HG03571 (cell line): ENCODE results near the gene BARX1.
"Not testable (repeated sequence)": the region's sequence is repeated elsewhere in the genome, so short reads cannot be mapped to it uniquely, and the experiment has no call there.

Experiments used
- ATAC-seq: cut with Tn5 transposase; IDR thresholded peaks from one replicate; pipeline ENCODE4 v1.9.1; 2021; ENCODE audit not compliant: unreplicated experiment

BARX1 gene

GRCh38 chr9:93955111-93955980, at the start of gene BARX1:
BARX1 (minus strand) TSS chr9:93955355; CDS start chr9:93955146, 209 bp downstream.
- ATAC-seq, result no peak

- ATAC-seq, result no peak
Observed at GRCh38 chr9:94002316-94003140, 47.4 kb upstream of the BARX1 start.

- no peak for ATAC-seq
Observed at GRCh38 chr9:93996863-93997262, 41.7 kb upstream of the BARX1 start.

GRCh38 chr9:93996367-93996766, 41.2 kb upstream of the BARX1 start:
- ATAC-seq, result no peak

GRCh38 chr9:93994545-93994944, 39.4 kb upstream of the BARX1 start:
- ATAC-seq, result no peak

GRCh38 chr9:93994132-93994531, 39.0 kb upstream of the BARX1 start:
- ATAC-seq, result no peak

- no peak for ATAC-seq
Observed at GRCh38 chr9:93992830-93993229, 37.7 kb upstream of the BARX1 start.

- no peak for ATAC-seq
Observed at GRCh38 chr9:93990448-93990847, 35.3 kb upstream of the BARX1 start.

GRCh38 chr9:93988056-93988455, 32.9 kb upstream of the BARX1 start:
- ATAC-seq, result no peak

- no peak for ATAC-seq
Observed at GRCh38 chr9:93984860-93985259, 29.7 kb upstream of the BARX1 start.

GRCh38 chr9:93983875-93984274, 28.7 kb upstream of the BARX1 start:
- no peak for ATAC-seq

- ATAC-seq, result no peak
Observed at GRCh38 chr9:93979721-93980120, 24.6 kb upstream of the BARX1 start.

- no peak for ATAC-seq
Observed at GRCh38 chr9:93978551-93978950, 23.4 kb upstream of the BARX1 start.

GRCh38 chr9:93976973-93977372, 21.8 kb upstream of the BARX1 start:
- ATAC-seq, result no peak

- ATAC-seq, result no peak
Observed at GRCh38 chr9:93976081-93976480, 20.9 kb upstream of the BARX1 start.

GRCh38 chr9:93975262-93975661, 20.1 kb upstream of the BARX1 start:
- ATAC-seq, result no peak

- ATAC-seq, result no peak
Observed at GRCh38 chr9:93974151-93974550, 19.0 kb upstream of the BARX1 start.

- not testable (repeated sequence) for ATAC-seq
Observed at GRCh38 chr9:93972655-93973054, 17.5 kb upstream of the BARX1 start.

GRCh38 chr9:93969328-93969661, 14.1 kb upstream of the BARX1 start:
- ATAC-seq, result no peak

- ATAC-seq, result no peak
Observed at GRCh38 chr9:93968451-93969327, 13.5 kb upstream of the BARX1 start.
